HepG2 (cell line): ENCODE measurements around the gene EIF1. TPM values are rescaled to one million over a fixed set of nuclear protein-coding genes. Genes with fewer than 3 reads are reported as not detected.

Source experiments
- FOSL1 ChIP-seq: sonication (generic); formaldehyde crosslinking; IDR thresholded peaks from 2 replicates; pipeline ENCODE4 v1.9.0; 2021; ENCODE audit warnings: missing genetic modification reagents, borderline replicate concordance
- GATAD2A ChIP-seq: IDR thresholded peaks from 2 replicates; pipeline ENCODE4 v1.6.1; 2016
- KDM5A ChIP-seq: fragments of 200-600 bp; sonication (generic); IDR thresholded peaks from 2 replicates; pipeline ENCODE4 v1.7.0; 2018; ENCODE audit warnings: antibody characterized with exemption, mild to moderate bottlenecking, low read length, borderline replicate concordance
- SPEN ChIP-seq: sonication (generic); formaldehyde crosslinking; IDR thresholded peaks from 2 replicates; pipeline ENCODE4 v1.5.1; 2020; ENCODE audit warnings: low read depth, mild to moderate bottlenecking, missing genetic modification reagents
- SRY ChIP-seq: sonication (generic); formaldehyde crosslinking; IDR thresholded peaks from 2 replicates; pipeline ENCODE4 v1.8.0; 2022; ENCODE audit warnings: mild to moderate bottlenecking, missing genetic modification reagents
- TARDBP ChIP-seq: sonication (generic); formaldehyde crosslinking; IDR thresholded peaks from 2 replicates; pipeline ENCODE4 v1.8.0; 2022; ENCODE audit warnings: mild to moderate bottlenecking, missing genetic modification reagents
- TBX2 ChIP-seq: sonication (generic); formaldehyde crosslinking; IDR thresholded peaks from 2 replicates; pipeline ENCODE4 v1.5.0; 2020; ENCODE audit warnings: missing genetic modification reagents, mild to moderate bottlenecking, borderline replicate concordance
- ZNF180 ChIP-seq: sonication (generic); formaldehyde crosslinking; IDR thresholded peaks from 2 replicates; pipeline ENCODE4 v1.4.0; 2020; ENCODE audit warnings: low read depth, missing genetic modification reagents, borderline replicate concordance
- ZNF44 ChIP-seq: sonication (generic); formaldehyde crosslinking; IDR thresholded peaks from 2 replicates; pipeline ENCODE4 v1.5.1; 2020; ENCODE audit warnings: mild to moderate bottlenecking, missing genetic modification reagents
- ZNF660 ChIP-seq: sonication (generic); formaldehyde crosslinking; IDR thresholded peaks from 2 replicates; pipeline ENCODE4 v1.5.1; 2020; ENCODE audit warnings: mild to moderate bottlenecking, low read depth, missing genetic modification reagents, borderline replicate concordance
- ZNF766 ChIP-seq: sonication (generic); formaldehyde crosslinking; IDR thresholded peaks from 2 replicates; pipeline ENCODE4 v1.5.0; 2020; ENCODE audit warnings: missing genetic modification reagents, borderline replicate concordance
- ZNF782 ChIP-seq: sonication (generic); formaldehyde crosslinking; IDR thresholded peaks from 2 replicates; pipeline ENCODE4 v1.4.0; 2020; ENCODE audit warnings: missing genetic modification reagents, mild to moderate bottlenecking, borderline replicate concordance
- ZNF891 ChIP-seq: sonication (generic); formaldehyde crosslinking; IDR thresholded peaks from 2 replicates; pipeline ENCODE4 v1.5.0; 2020; ENCODE audit warnings: mild to moderate bottlenecking, missing genetic modification reagents
- polyA plus RNA-seq, 8 experiments: library from polyadenylated mRNA; depleted of rRNA in 3 of 8; stranded (reverse) in 7 of 8; unstranded in 1 of 8; fragments of >200 nt; fragmentation: Illumina TruSeq in 4 of 8; extraction: Trizol in 4 of 8; gene quantifications; 2 replicates each; pipeline versions ENCODE4 v1.2.1 to v1.2.3, GENCODE V29; 2011 to 2016; ENCODE audit warnings: low read depth in 4 of 8, missing spikeins in 1 of 8, mixed read lengths in 1 of 8; ENCODE audit not compliant: insufficient read depth in 1 of 8
- total RNA-seq, 5 experiments: library from RNA; depleted of rRNA; stranded (reverse); fragments of >200 nt; fragmentation: Illumina TruSeq; extraction: Trizol; gene quantifications; 2 replicates each; pipeline ENCODE4 v1.2.3, GENCODE V29; 2016; ENCODE audit warnings: low read depth in 1 of 5
- TF ChIP-seq, protein P1 (sequence below): sonication (generic); formaldehyde crosslinking; IDR thresholded peaks from 2 replicates; pipeline ENCODE4 v1.5.1; 2020; ENCODE audit warnings: mild to moderate bottlenecking, missing genetic modification reagents
- TF ChIP-seq, protein P2 (sequence below): sonication (generic); formaldehyde crosslinking; IDR thresholded peaks from 2 replicates; pipeline ENCODE4 v1.4.0; 2020; ENCODE audit warnings: missing genetic modification reagents, mild to moderate bottlenecking, borderline replicate concordance
- TF ChIP-seq, protein P3 (sequence below), 2 experiments: sonication (generic) in 1 of 2; formaldehyde crosslinking in 1 of 2; IDR thresholded peaks; 2 replicates each; pipeline versions ENCODE4 v1.4.0 to v1.6.1; 2018 to 2020; ENCODE audit warnings: missing genetic modification reagents in 2 of 2, borderline replicate concordance in 1 of 2, low read depth in 1 of 2, mild to moderate bottlenecking in 1 of 2, missing biosample characterization in 1 of 2
- TF ChIP-seq, protein P4 (sequence below): sonication (generic); formaldehyde crosslinking; IDR thresholded peaks from 2 replicates; pipeline ENCODE4 v1.5.0; 2020; ENCODE audit warnings: mild to moderate bottlenecking, missing genetic modification reagents, borderline replicate concordance

The EIF1 gene
- total and polyA plus RNA-seq, 2 of the 13 experiments (the other 11 are each of a cell fraction or from before 2014, with no cell fraction given), result 147 to 517 TPM

DNA sequence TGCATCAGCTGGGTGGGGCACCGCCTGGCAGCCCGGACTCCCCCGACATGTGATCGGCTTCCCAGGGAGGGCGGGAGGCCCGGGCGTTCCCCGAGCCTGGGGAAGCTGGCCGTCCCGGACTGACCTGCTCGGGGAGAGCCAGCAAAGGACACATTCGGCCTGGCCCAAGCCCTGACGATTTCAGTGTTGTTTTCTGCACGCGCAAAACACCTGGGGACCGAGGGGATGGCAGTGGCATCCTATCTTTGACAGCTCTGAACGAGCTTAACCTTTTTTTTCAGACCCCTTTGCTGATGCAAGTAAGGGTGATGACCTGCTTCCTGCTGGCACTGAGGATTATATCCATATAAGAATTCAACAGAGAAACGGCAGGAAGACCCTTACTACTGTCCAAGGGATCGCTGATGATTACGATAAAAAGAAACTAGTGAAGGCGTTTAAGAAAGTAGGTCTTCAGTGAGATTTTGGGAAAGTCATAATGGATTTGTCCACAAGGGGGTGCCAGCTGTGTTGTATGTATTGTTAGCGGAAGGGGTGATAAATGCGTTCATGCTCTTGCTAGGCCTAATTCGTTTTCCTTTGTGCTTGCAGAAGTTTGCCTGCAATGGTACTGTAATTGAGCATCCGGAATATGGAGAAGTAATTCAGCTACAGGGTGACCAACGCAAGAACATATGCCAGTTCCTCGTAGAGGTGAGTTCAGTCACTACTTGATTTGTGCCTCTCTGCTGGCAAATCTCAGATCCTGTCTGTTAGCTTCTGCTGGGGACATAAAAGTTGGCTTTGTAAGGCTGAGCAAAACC, 1.0 kb downstream of the EIF1 start (continued):
- TF ChIP-seq, protein P1, sequence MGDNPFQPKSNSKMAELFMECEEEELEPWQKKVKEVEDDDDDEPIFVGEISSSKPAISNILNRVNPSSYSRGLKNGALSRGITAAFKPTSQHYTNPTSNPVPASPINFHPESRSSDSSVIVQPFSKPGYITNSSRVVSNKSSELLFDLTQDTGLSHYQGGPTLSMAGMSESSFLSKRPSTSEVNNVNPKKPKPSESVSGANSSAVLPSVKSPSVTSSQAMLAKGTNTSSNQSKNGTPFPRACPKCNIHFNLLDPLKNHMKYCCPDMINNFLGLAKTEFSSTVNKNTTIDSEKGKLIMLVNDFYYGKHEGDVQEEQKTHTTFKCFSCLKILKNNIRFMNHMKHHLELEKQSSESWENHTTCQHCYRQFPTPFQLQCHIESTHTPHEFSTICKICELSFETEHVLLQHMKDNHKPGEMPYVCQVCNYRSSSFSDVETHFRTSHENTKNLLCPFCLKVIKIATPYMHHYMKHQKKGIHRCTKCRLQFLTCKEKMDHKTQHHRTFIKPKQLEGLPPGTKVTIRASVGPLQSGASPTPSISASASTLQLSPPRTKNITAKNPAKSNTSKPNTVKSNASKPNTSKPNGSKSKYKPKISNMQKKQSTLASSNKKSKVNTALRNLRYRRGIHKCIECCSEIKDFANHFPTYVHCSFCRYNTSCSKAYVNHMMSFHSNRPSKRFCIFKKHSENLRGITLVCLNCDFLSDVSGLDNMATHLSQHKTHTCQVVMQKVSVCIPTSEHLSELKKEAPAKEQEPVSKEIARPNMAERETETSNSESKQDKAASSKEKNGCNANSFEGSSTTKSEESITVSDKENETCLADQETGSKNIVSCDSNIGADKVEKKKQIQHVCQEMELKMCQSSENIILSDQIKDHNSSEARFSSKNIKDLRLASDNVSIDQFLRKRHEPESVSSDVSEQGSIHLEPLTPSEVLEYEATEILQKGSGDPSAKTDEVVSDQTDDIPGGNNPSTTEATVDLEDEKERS, result peak; percentile 5; the same call in 1 of the 2 replicates
- TF ChIP-seq, protein P2, sequence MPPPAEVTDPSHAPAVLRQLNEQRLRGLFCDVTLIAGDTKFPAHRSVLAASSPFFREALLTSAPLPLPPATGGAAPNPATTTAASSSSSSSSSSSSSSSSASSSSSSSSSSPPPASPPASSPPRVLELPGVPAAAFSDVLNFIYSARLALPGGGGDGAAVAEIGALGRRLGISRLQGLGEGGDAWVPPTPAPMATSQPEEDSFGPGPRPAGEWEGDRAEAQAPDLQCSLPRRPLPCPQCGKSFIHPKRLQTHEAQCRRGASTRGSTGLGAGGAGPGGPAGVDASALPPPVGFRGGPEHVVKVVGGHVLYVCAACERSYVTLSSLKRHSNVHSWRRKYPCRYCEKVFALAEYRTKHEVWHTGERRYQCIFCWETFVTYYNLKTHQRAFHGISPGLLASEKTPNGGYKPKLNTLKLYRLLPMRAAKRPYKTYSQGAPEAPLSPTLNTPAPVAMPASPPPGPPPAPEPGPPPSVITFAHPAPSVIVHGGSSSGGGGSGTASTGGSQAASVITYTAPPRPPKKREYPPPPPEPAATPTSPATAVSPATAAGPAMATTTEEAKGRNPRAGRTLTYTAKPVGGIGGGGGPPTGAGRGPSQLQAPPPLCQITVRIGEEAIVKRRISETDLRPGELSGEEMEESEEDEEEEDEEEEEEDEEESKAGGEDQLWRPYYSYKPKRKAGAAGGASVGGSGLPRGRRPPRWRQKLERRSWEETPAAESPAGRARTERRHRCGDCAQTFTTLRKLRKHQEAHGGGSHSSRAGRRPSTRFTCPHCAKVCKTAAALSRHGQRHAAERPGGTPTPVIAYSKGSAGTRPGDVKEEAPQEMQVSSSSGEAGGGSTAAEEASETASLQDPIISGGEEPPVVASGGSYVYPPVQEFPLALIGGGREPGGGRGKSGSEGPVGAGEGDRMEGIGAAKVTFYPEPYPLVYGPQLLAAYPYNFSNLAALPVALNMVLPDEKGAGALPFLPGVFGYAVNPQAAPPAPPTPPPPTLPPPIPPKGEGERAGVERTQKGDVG (CRISPR knock-in tag), result no peak
- peak; percentile 21; the same call in 1 of the 2 replicates for TF ChIP-seq SRY
- peak; percentile 48; the same call in 1 of the 2 replicates for TF ChIP-seq SPEN (CRISPR knock-in tag)
- TF ChIP-seq ZNF660 (CRISPR knock-in tag), result no peak; the same call in 1 of the 2 replicates
- TF ChIP-seq ZNF766 (CRISPR knock-in tag), result peak; percentile 70; the same call in 1 of the 2 replicates
- peak; percentile 8; the same call in 1 of the 2 replicates for TF ChIP-seq ZNF782 (CRISPR knock-in tag)
- no peak for TF ChIP-seq FOSL1 (CRISPR knock-in tag)
- TF ChIP-seq, protein P3, sequence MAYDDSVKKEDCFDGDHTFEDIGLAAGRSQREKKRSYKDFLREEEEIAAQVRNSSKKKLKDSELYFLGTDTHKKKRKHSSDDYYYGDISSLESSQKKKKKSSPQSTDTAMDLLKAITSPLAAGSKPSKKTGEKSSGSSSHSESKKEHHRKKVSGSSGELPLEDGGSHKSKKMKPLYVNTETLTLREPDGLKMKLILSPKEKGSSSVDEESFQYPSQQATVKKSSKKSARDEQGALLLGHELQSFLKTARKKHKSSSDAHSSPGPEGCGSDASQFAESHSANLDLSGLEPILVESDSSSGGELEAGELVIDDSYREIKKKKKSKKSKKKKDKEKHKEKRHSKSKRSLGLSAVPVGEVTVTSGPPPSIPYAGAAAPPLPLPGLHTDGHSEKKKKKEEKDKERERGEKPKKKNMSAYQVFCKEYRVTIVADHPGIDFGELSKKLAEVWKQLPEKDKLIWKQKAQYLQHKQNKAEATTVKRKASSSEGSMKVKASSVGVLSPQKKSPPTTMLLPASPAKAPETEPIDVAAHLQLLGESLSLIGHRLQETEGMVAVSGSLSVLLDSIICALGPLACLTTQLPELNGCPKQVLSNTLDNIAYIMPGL (CRISPR knock-in tag; IDR thresholded peaks at IDR 0.05; ENCODE audit: borderline replicate concordance in 1 of 2, low read depth in 1 of 2), result no peak; a peak in 2 of 4 replicates
- TF ChIP-seq TARDBP (CRISPR knock-in tag), result peak; percentile 41
- no peak for TF ChIP-seq ZNF44 (CRISPR knock-in tag)
- TF ChIP-seq, protein P4, sequence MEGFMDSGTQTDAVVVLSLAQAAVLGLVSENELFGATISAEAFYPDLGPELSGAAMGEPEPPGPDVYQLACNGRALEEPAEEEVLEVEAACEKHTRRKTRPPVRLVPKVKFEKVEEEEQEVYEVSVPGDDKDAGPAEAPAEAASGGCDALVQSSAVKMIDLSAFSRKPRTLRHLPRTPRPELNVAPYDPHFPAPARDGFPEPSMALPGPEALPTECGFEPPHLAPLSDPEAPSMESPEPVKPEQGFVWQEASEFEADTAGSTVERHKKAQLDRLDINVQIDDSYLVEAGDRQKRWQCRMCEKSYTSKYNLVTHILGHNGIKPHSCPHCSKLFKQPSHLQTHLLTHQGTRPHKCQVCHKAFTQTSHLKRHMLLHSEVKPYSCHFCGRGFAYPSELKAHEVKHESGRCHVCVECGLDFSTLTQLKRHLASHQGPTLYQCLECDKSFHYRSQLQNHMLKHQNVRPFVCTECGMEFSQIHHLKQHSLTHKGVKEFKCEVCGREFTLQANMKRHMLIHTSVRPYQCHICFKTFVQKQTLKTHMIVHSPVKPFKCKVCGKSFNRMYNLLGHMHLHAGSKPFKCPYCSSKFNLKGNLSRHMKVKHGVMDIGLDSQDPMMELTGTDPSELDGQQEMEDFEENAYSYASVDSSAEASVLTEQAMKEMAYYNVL (CRISPR knock-in tag), result 0 out of 2 replicates have a peak, but pooled peaks have one; percentile 7
- TF ChIP-seq TBX2 (CRISPR knock-in tag), result no peak
- peak; percentile 52; the same call in 1 of the 2 replicates for TF ChIP-seq GATAD2A (CRISPR knock-in tag)
- TF ChIP-seq KDM5A, result peak; percentile 94
- TF ChIP-seq ZNF180 (CRISPR knock-in tag), result 0 out of 2 replicates have a peak, but pooled peaks have one; percentile 74
- TF ChIP-seq ZNF891 (CRISPR knock-in tag), result no peak
